ENCODE results near the gene NLRP1. TPM values are rescaled to one million over a fixed set of nuclear protein-coding genes. Genes with fewer than 3 reads are reported as not detected.

Gene NLRP1
- polyA plus RNA-seq, 3 donors: 13.2 to 388 (median 17.3) TPM

DNA sequence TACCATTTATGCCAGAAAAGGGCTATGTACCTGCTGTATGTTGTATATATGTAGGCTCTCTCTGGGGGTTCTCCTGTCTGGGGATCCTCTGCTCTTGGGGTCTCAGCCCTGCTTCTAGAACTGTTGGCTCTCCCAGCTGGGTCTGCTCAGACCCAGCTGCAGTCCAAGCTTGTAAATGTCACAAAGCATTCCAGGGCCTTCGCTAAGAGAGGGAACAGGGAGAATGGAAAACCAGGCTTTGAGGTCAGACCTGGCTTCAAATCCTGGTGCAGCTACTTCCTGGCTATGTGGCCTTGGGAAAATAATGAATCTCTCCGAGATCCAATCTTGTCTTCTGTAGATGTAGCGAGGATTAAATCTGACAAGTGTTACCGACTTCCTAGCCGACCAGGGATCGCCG is 44.0 kb downstream of the NLRP1 start:
- peaks cover 95 to 99% of the 10 kb centered on the region in 2 donors for H3K36me3 Mint-ChIP-seq
- H3K27me3 Mint-ChIP-seq (ENCODE audit: low read depth in 3 of 3): peaks cover 0 to 3% (median 1%) of the 10 kb centered on the region in 3 donors
- TF ChIP-seq CTCF (IDR thresholded peaks at IDR 0.05): no peak
- H4K20me1 ChIP-seq (ENCODE audit: insufficient read depth, low read length): peaks cover 96% of the 10 kb centered on the region
- intact Hi-C loops (cut with micrococcal nuclease): no loop called here
- no peaks in the 10 kb centered on the region for H3K79me2 ChIP-seq (ENCODE audit: insufficient read depth, low read length)
- no peak overlapping the region for H3K27ac Mint-ChIP-seq
- no peak overlapping the region for H3K4me3 Mint-ChIP-seq
- no peak overlapping the region for H3K4me2 ChIP-seq (replicated peaks; ENCODE audit: extremely low read depth, low read length, poor library complexity, severe bottlenecking)
- no peaks in the 10 kb centered on the region for H3K4me1 ChIP-seq (ENCODE audit: control insufficient read depth in 1 of 2, insufficient read depth in 2 of 2, low read length in 2 of 2)
- no peak overlapping the region for H3K9ac ChIP-seq (ENCODE audit: insufficient read depth, low read length, poor library complexity, severe bottlenecking)
- peaks cover 93 to 100% of the 10 kb centered on the region in 2 donors for H3K36me3 ChIP-seq (replicated peaks in 1 of 2; ENCODE audit: control insufficient read depth in 1 of 2, insufficient read depth in 2 of 2, low read length in 2 of 2)
- no peak overlapping the region for H2AFZ ChIP-seq (ENCODE audit: insufficient read depth, low read depth, low read length, poor library complexity, severe bottlenecking)
- no peak for DNase-seq
- no peaks in the 10 kb centered on the region for H3K27me3 ChIP-seq (ENCODE audit: control insufficient read depth in 2 of 2, insufficient read depth in 2 of 2, low read length in 2 of 2)
- 100% methylated on average over 1 of the region's 7 CpGs for WGBS (ENCODE audit: insufficient coverage)
- no peak overlapping the region for H3K4me3 ChIP-seq (replicated peaks in 1 of 3; ENCODE audit: low read depth in 2 of 3, low read length in 3 of 3)
- no peak overlapping the region for H3K27ac ChIP-seq (ENCODE audit: low read depth in 1 of 2, low read length in 2 of 2)
- H3K9me3 Mint-ChIP-seq: no peaks in the 10 kb centered on the region
- H3K4me1 Mint-ChIP-seq: no peaks in the 10 kb centered on the region
- no peaks in the 10 kb centered on the region for H3K9me3 ChIP-seq (replicated peaks in 1 of 2; ENCODE audit: control insufficient read depth in 1 of 2, insufficient read depth in 1 of 2, low read length in 2 of 2)

- no peak for DNase-seq
- Histone ChIP-seq H3K27ac (ENCODE audit: low read depth in 1 of 2, low read length in 2 of 2) (no peak overlapping the region), H3K4me1 (ENCODE audit: control insufficient read depth in 1 of 2, insufficient read depth in 2 of 2, low read length in 2 of 2) (no peaks in the 10 kb centered on the region), H3K4me2 (replicated peaks; ENCODE audit: extremely low read depth, low read length, poor library complexity, severe bottlenecking) (no peak overlapping the region), H3K4me3 (replicated peaks in 1 of 3; ENCODE audit: low read depth in 2 of 3, low read length in 3 of 3) (no peak overlapping the region), H3K36me3 (replicated peaks in 1 of 2; ENCODE audit: control insufficient read depth in 1 of 2, insufficient read depth in 2 of 2, low read length in 2 of 2) (peaks cover 92 to 100% of the 10 kb centered on the region in 2 donors), H2AFZ (ENCODE audit: insufficient read depth, low read depth, low read length, poor library complexity, severe bottlenecking) (no peak overlapping the region), H3K79me2 (ENCODE audit: insufficient read depth, low read length) (no peaks in the 10 kb centered on the region), H3K27me3 (ENCODE audit: control insufficient read depth in 2 of 2, insufficient read depth in 2 of 2, low read length in 2 of 2) (no peaks in the 10 kb centered on the region), H3K9me3 (replicated peaks in 1 of 2; ENCODE audit: control insufficient read depth in 1 of 2, insufficient read depth in 1 of 2, low read length in 2 of 2) (no peaks in the 10 kb centered on the region), H4K20me1 (ENCODE audit: insufficient read depth, low read length) (peaks cover 96% of the 10 kb centered on the region), H3K9ac (ENCODE audit: insufficient read depth, low read length, poor library complexity, severe bottlenecking) (no peak overlapping the region)
- no peak for TF ChIP-seq CTCF (IDR thresholded peaks at IDR 0.05)
- H3K36me3 Mint-ChIP-seq: peaks cover 93 to 99% of the 10 kb centered on the region in 2 donors
- peak overlapping the region in 1 of 7 donors; percentile 59 for H3K27ac Mint-ChIP-seq
- H3K4me1 Mint-ChIP-seq: no peaks in the 10 kb centered on the region
- H3K27me3 Mint-ChIP-seq (ENCODE audit: low read depth in 3 of 3): peaks cover 0 to 2% (median 1%) of the 10 kb centered on the region in 3 donors
- no peak overlapping the region for H3K4me3 Mint-ChIP-seq
- intact Hi-C loops (cut with micrococcal nuclease): no loop called here
- H3K9me3 Mint-ChIP-seq: no peaks in the 10 kb centered on the region
- WGBS (ENCODE audit: insufficient coverage): 99% methylated on average over 7 of the region's 8 CpGs
Observed at GRCh38 chr17:5539286-5539685, 45.0 kb downstream of the NLRP1 start.

Measured in CD14-positive monocyte (primary cell).